Stimulated activated CD4-positive, alpha-beta T cell treated with anti-CD3 and anti-CD28 coated beads, Interleukin-15, amount 100 ng/mL, for 1 hour (primary cell): ENCODE results near the gene FCER1G.
"Not testable (repeated sequence)": the region's sequence is repeated elsewhere in the genome, so short reads cannot be mapped to it uniquely, and the experiment has no call there.

Experiments used
- DNase-seq, 2 donors: peaks; one replicate each; pipeline ENCODE4 v3.0.0-alpha.2; 2020; ENCODE audit warnings: low read depth in 1 of 2, low spot score in 1 of 2

FCER1G gene

GRCh38 chr1:161228032-161228431, 12.9 kb downstream of the FCER1G start:
- no peak for DNase-seq

GRCh38 chr1:161229896-161230295, 14.8 kb downstream of the FCER1G start:
- no peak for DNase-seq

- DNase-seq: no peak
These were observed 15.7 kb downstream of the FCER1G start for GRCh38 chr1:161230762-161231161.

- DNase-seq: no peak
These were observed 18.0 kb downstream of the FCER1G start for GRCh38 chr1:161233102-161233501.

- no peak for DNase-seq
These were observed 21.1 kb downstream of the FCER1G start for GRCh38 chr1:161235957-161236775.

GRCh38 chr1:161238039-161238473, 23.0 kb downstream of the FCER1G start, which contains the start of gene NR1I3:
Gene NR1I3, minus strand, starts transcription at chr1:161238203. Its CDS starts 1,638 bp downstream, at chr1:161236565.
- DNase-seq: no peak

GRCh38 chr1:161241682-161242081, 26.6 kb downstream of the FCER1G start:
- DNase-seq: no peak

- DNase-seq: no peak
These were observed 27.2 kb downstream of the FCER1G start for GRCh38 chr1:161242313-161242712.

- no peak for DNase-seq
These were observed 29.8 kb downstream of the FCER1G start for GRCh38 chr1:161244888-161245287.

- not testable (repeated sequence) for DNase-seq
These were observed 35.0 kb downstream of the FCER1G start for GRCh38 chr1:161250100-161250499.

- DNase-seq: no peak
These were observed 35.7 kb downstream of the FCER1G start for GRCh38 chr1:161250829-161251228.

- DNase-seq: no peak
These were observed 36.5 kb downstream of the FCER1G start for GRCh38 chr1:161251579-161251978.

- not testable (repeated sequence) for DNase-seq
These were observed 40.2 kb downstream of the FCER1G start for GRCh38 chr1:161255302-161255701.

GRCh38 chr1:161255955-161256520, 40.9 kb downstream of the FCER1G start:
- DNase-seq: not testable (repeated sequence)

GRCh38 chr1:161257109-161257508, 42.0 kb downstream of the FCER1G start:
- DNase-seq: not testable (repeated sequence)

GRCh38 chr1:161258439-161259344, 43.6 kb downstream of the FCER1G start, which contains the start of gene PCP4L1:
Gene PCP4L1, plus strand, starts transcription at chr1:161258745. Its CDS starts 230 bp downstream, at chr1:161258975.
- peak in 1 of 2 donors; percentile 18 for DNase-seq

- DNase-seq: no peak
These were observed 44.2 kb downstream of the FCER1G start for GRCh38 chr1:161259345-161259702.

- no peak for DNase-seq
These were observed 44.7 kb downstream of the FCER1G start for GRCh38 chr1:161259765-161260164.

- no peak for DNase-seq
These were observed 45.5 kb downstream of the FCER1G start for GRCh38 chr1:161260376-161261260.
